HL-60 (cell line): ENCODE results near the gene CTNND2.

ENCODE experiments used
- DNase-seq, 2 experiments: peaks; one replicate each; pipeline ENCODE4 v3.0.0-alpha.2; 2010 to 2020; ENCODE audit warnings: low read depth in 1 of 2, low spot score in 1 of 2
- H3K27ac ChIP-seq: fragments of 250-450 bp; sonication (Bioruptor Pico); replicated peaks from 2 replicates; pipeline ENCODE4 v1.5.1; 2020; ENCODE audit warnings: mild to moderate bottlenecking, moderate library complexity
- H3K27me3 ChIP-seq: fragments of 250-450 bp; sonication (Bioruptor Pico); 2 replicates; pipeline ENCODE4 v1.5.1; 2021; ENCODE audit warnings: mild to moderate bottlenecking, moderate library complexity; ENCODE audit not compliant: insufficient read depth, poor library complexity, severe bottlenecking
- H3K4me3 ChIP-seq: replicated peaks from 2 replicates; pipeline ENCODE4 v1.5.1; 2011; ENCODE audit warnings: mild to moderate bottlenecking, control low read depth, low read length; ENCODE audit not compliant: insufficient read depth
- GABPA ChIP-seq: IDR thresholded peaks from 2 replicates; pipeline ENCODE4 v1.6.1; 2012; ENCODE audit warnings: low read depth
- POLR2AphosphoS5 ChIP-seq: IDR thresholded peaks from 2 replicates; pipeline ENCODE4 v1.6.1; 2012; ENCODE audit warnings: low read depth
- SPI1 ChIP-seq: IDR thresholded peaks from 2 replicates; pipeline ENCODE4 v1.6.1; 2012; ENCODE audit warnings: low read depth, mild to moderate bottlenecking, borderline replicate concordance
- TF ChIP-seq, protein P1 (sequence below): IDR thresholded peaks from one replicate; pipeline ENCODE4 v1.5.1; 2011; ENCODE audit warnings: low read length, control low read depth, inconsistent platforms; ENCODE audit not compliant: insufficient read depth
- TF ChIP-seq, protein P2 (sequence below): IDR thresholded peaks from 2 replicates; pipeline ENCODE4 v1.6.1; 2012; ENCODE audit warnings: low read depth; ENCODE audit not compliant: insufficient replicate concordance

The CTNND2 gene

DNA sequence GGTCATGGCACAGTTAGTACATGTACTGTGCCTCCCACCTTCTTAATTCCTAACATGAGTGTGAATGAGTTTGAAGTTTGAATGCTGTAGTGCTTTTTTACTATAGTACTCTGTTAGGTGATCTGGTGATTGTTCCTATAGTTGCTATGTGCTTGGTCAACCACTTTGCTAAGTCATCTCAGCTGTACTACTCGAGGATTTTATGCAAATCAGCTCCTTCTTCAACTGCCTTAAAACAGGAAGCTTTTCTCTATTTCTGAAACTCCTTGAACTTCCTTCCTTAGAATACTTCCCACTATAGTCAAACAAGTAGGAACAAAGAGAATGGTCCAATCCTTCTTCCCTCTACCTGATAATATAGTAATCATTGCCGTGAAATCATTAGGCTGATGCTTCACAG, 219.6 kb downstream of the CTNND2 start:
- Histone ChIP-seq H3K27ac (no peak overlapping the region), H3K4me3 (no peak overlapping the region), H3K27me3 (no peaks in the 10 kb centered on the region)
- TF ChIP-seq GABPA = no peak
- TF ChIP-seq, protein P1, sequence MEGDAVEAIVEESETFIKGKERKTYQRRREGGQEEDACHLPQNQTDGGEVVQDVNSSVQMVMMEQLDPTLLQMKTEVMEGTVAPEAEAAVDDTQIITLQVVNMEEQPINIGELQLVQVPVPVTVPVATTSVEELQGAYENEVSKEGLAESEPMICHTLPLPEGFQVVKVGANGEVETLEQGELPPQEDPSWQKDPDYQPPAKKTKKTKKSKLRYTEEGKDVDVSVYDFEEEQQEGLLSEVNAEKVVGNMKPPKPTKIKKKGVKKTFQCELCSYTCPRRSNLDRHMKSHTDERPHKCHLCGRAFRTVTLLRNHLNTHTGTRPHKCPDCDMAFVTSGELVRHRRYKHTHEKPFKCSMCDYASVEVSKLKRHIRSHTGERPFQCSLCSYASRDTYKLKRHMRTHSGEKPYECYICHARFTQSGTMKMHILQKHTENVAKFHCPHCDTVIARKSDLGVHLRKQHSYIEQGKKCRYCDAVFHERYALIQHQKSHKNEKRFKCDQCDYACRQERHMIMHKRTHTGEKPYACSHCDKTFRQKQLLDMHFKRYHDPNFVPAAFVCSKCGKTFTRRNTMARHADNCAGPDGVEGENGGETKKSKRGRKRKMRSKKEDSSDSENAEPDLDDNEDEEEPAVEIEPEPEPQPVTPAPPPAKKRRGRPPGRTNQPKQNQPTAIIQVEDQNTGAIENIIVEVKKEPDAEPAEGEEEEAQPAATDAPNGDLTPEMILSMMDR = no peak
- TF ChIP-seq, protein P2, sequence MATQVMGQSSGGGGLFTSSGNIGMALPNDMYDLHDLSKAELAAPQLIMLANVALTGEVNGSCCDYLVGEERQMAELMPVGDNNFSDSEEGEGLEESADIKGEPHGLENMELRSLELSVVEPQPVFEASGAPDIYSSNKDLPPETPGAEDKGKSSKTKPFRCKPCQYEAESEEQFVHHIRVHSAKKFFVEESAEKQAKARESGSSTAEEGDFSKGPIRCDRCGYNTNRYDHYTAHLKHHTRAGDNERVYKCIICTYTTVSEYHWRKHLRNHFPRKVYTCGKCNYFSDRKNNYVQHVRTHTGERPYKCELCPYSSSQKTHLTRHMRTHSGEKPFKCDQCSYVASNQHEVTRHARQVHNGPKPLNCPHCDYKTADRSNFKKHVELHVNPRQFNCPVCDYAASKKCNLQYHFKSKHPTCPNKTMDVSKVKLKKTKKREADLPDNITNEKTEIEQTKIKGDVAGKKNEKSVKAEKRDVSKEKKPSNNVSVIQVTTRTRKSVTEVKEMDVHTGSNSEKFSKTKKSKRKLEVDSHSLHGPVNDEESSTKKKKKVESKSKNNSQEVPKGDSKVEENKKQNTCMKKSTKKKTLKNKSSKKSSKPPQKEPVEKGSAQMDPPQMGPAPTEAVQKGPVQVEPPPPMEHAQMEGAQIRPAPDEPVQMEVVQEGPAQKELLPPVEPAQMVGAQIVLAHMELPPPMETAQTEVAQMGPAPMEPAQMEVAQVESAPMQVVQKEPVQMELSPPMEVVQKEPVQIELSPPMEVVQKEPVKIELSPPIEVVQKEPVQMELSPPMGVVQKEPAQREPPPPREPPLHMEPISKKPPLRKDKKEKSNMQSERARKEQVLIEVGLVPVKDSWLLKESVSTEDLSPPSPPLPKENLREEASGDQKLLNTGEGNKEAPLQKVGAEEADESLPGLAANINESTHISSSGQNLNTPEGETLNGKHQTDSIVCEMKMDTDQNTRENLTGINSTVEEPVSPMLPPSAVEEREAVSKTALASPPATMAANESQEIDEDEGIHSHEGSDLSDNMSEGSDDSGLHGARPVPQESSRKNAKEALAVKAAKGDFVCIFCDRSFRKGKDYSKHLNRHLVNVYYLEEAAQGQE = no peak
- no peak for TF ChIP-seq POLR2AphosphoS5
- TF ChIP-seq SPI1 = no peak
- DNase-seq = no peak

DNA sequence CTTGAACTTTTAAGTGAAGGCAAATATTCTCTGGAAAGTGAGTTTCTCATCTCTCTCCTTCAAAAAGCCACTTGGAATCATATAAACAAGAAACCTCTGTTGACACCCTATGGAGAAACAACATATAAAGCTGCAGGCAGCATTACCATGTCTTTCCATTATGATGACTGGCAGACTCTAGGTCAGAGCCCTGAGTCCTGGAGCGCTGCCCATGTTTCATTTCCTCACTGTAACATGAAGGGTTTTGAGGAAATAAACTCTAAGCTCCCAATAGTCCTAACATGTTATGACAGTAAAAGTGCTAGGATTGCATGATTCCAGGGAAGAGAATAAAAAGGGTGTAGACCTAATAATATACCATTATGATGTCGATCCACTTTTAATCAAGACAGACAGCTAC, 220.6 kb downstream of the CTNND2 start:
- Histone ChIP-seq H3K27me3 (no peaks in the 10 kb centered on the region), H3K4me3 (no peak overlapping the region), H3K27ac (no peak overlapping the region)
- TF ChIP-seq, protein P1 = no peak
- no peak for TF ChIP-seq SPI1
- TF ChIP-seq POLR2AphosphoS5 = no peak
- TF ChIP-seq GABPA = no peak
- TF ChIP-seq, protein P2 = no peak
- no peak for DNase-seq

DNA sequence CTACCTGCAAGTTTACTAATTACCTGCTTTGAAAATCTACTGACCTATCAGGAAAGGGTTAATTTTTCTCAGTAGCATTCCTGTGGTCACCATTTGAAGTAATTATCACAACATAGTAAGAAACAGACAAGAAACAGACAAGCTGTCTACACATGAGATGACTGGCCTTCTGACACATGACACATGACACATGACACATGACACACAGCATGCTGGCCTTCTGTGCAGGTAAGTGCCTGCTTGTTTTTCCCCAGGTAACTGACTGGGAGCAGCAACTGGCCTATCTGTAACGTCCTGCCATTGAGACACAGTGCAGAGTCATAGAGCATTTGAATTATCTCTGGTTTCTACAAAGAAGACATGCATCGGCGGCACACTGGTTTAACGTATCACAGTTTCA, 222.4 kb downstream of the CTNND2 start:
- Histone ChIP-seq H3K27me3 (no peaks in the 10 kb centered on the region), H3K4me3 (no peak overlapping the region), H3K27ac (no peak overlapping the region)
- TF ChIP-seq, protein P1 = no peak
- no peak for TF ChIP-seq SPI1
- TF ChIP-seq GABPA = no peak
- TF ChIP-seq, protein P2 = no peak
- no peak for TF ChIP-seq POLR2AphosphoS5
- DNase-seq = no peak
